H1 (cell line): Measurements from ENCODE around the gene KBTBD13. TPM values are rescaled to one million over a fixed set of nuclear protein-coding genes. Genes with fewer than 3 reads are reported as not detected.

ENCODE experiments used
- CREB1 ChIP-seq: IDR thresholded peaks from 2 replicates; pipeline ENCODE4 v1.6.1; 2012; ENCODE audit warnings: inconsistent platforms
- CTBP2 ChIP-seq: IDR thresholded peaks from 2 replicates; pipeline ENCODE4 v1.7.0; 2011; ENCODE audit warnings: borderline replicate concordance, mild to moderate bottlenecking, moderate library complexity, mixed read lengths, low read length; ENCODE audit not compliant: insufficient read depth, insufficient read length
- MAFK ChIP-seq: IDR thresholded peaks from 2 replicates; pipeline ENCODE4 v1.6.1; 2012; ENCODE audit warnings: low read depth, mild to moderate bottlenecking, improper control_type of control experiment, low read length
- MAX ChIP-seq: IDR thresholded peaks from 2 replicates; pipeline ENCODE4 v1.6.1; 2012; ENCODE audit warnings: inconsistent platforms
- SIN3A ChIP-seq, 2 experiments: IDR thresholded peaks in 1 of 2; conservative IDR thresholded peaks in 1 of 2; 2 replicates each; pipeline ENCODE4 v1.6.1; 2011 to 2012; ENCODE audit warnings: low read length in 2 of 2, improper control_type of control experiment in 1 of 2, low read depth in 1 of 2, mild to moderate bottlenecking in 1 of 2
- polyA plus RNA-seq, 7 experiments: library from polyadenylated mRNA; depleted of rRNA in 3 of 7; stranded (reverse) in 5 of 7; unstranded in 2 of 7; fragments of >200 nt in 5 of 7; fragments of 200-250 nt in 2 of 7; gene quantifications; 1 replicate in 5 of 7; 2 replicates in 1 of 7; 4 replicates in 1 of 7; pipeline versions ENCODE4 v1.2.1 to v1.2.3, GENCODE V29; 2011 to 2013; ENCODE audit warnings: missing spikeins in 2 of 7, mixed read lengths in 2 of 7
- total RNA-seq: library from RNA; stranded (reverse); fragmentation: NEBNext Ultra II Directional; extraction: Animal tissue kit (Norgen Biotek cat#: 25700); gene quantifications from 2 replicates; pipeline ENCODE4 v1.2.1, GENCODE V29; 2021

KBTBD13 gene
- total and polyA plus RNA-seq, 2 of the 8 experiments (the other 6 are each of a cell fraction or from before 2014, with no cell fraction given) = not detected

GRCh38 chr15:65032801-65033537, 43.6 kb upstream of the KBTBD13 start (continued):
- peak; percentile 44; the same call in 1 of the 2 replicates for TF ChIP-seq MAX
- TF ChIP-seq SIN3A (conservative IDR thresholded peaks at IDR 0.05 in 1 of 2, IDR thresholded peaks at IDR 0.05 in 1 of 2; ENCODE audit: low read depth in 1 of 2, low read length in 2 of 2) = peak in 1 of 2 experiments; percentile 79; a peak in 1 of 4 replicates
- no peak for TF ChIP-seq MAFK
- peak; percentile 85 for TF ChIP-seq CREB1
- TF ChIP-seq CTBP2 = no peak
